AG10803 (cell line): ENCODE results near the gene CCDC142.

Source experiments
- DNase-seq: peaks from one replicate; pipeline ENCODE4 v3.0.0; 2010; ENCODE audit warnings: low read depth
- H3K4me3 ChIP-seq: 2 replicates; pipeline ENCODE4 v1.5.1; 2011; ENCODE audit warnings: mild to moderate bottlenecking, low read length, control low read depth
- TF ChIP-seq, protein P1 (sequence below): conservative IDR thresholded peaks from 2 replicates; pipeline ENCODE4 v1.5.1; 2011; ENCODE audit warnings: mild to moderate bottlenecking, low read length, control low read depth, inconsistent platforms

Gene CCDC142

GRCh38 chr2:74458132-74458937 is 24.5 kb downstream of the CCDC142 start, which contains the start of gene WBP1:
WBP1 (plus strand) TSS chr2:74458438; CDS start chr2:74458603, 165 bp downstream.
- TF ChIP-seq, protein P1, sequence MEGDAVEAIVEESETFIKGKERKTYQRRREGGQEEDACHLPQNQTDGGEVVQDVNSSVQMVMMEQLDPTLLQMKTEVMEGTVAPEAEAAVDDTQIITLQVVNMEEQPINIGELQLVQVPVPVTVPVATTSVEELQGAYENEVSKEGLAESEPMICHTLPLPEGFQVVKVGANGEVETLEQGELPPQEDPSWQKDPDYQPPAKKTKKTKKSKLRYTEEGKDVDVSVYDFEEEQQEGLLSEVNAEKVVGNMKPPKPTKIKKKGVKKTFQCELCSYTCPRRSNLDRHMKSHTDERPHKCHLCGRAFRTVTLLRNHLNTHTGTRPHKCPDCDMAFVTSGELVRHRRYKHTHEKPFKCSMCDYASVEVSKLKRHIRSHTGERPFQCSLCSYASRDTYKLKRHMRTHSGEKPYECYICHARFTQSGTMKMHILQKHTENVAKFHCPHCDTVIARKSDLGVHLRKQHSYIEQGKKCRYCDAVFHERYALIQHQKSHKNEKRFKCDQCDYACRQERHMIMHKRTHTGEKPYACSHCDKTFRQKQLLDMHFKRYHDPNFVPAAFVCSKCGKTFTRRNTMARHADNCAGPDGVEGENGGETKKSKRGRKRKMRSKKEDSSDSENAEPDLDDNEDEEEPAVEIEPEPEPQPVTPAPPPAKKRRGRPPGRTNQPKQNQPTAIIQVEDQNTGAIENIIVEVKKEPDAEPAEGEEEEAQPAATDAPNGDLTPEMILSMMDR = no peak
- H3K4me3 ChIP-seq = peak within 1 kb of the TSS; percentile 96
- peak; percentile 100 for DNase-seq

DNA sequence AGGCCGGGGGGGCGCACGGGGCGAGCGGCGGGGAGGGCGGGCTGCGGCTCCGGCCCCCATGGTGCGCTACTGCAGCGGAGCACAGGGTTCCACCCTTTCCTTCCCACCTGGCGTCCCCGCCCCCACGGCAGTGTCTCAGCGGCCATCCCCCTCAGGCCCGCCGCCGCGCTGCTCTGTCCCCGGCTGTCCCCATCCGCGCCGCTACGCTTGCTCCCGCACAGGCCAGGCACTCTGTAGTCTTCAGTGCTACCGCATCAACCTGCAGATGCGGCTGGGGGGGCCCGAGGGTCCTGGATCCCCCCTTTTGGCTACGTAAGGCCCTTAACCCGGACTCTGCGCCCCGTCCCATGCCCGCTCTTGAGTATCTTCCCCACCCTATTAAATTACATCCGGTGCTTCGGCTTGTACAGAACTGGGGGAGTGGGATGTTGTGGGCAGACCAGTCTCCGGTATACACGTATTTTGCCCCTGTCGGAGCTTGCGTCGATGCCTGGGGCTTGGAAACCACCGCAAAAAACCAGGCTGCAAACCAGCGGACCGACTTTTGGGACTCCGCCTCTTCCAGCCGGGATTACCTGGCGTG is 25.2 kb downstream of the CCDC142 start:
- no peak for DNase-seq
- TF ChIP-seq, protein P1 = no peak

GRCh38 chr2:74457129-74457548 is 25.7 kb downstream of the CCDC142 start:
- peak overlapping the region; percentile 79 for H3K4me3 ChIP-seq
- TF ChIP-seq, protein P1 = no peak
- DNase-seq = no peak

More for the DNA sequence above, 25.2 kb downstream of the CCDC142 start:
- peak overlapping the region; percentile 79 for H3K4me3 ChIP-seq

GRCh38 chr2:74454654-74455511 is 27.9 kb downstream of the CCDC142 start, which contains the start of gene INO80B:
INO80B (plus strand) TSS chr2:74455087; CDS start chr2:74455117, 30 bp downstream.
- TF ChIP-seq, protein P1 = no peak
- DNase-seq = peak; percentile 98
- H3K4me3 ChIP-seq = peak within 1 kb of the TSS; percentile 92

DNA sequence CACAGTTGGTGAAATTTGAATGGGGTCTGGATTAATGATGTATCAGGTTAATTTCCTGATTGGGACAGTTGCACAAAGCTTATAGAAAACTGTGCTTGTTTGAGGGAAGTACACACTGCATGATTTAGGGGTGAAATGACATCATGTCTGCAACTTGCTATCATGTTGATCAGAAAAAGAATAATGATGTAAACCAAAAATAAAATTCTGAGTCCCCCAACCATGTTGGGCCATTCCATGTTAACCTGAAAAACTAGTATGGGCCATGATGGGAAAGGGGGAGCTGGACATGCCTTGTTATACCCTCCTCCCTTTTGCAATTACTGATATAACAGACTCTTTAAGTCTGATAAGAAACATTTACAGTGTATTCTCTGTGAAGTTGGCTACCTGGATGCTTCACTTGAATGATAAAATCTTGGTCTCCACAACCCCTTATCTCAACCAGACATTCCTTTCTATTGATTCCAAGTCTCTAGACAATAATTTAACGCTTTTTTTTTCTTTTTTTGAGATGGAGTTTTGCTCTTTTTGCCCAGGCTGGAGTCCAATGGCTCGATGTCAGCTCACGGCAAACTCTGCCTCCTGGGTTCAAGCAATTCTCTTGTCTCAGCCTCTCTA is 32.1 kb downstream of the CCDC142 start:
- no peak for DNase-seq
- H3K4me3 ChIP-seq = no peak overlapping the region
- TF ChIP-seq, protein P1 = no peak

DNA sequence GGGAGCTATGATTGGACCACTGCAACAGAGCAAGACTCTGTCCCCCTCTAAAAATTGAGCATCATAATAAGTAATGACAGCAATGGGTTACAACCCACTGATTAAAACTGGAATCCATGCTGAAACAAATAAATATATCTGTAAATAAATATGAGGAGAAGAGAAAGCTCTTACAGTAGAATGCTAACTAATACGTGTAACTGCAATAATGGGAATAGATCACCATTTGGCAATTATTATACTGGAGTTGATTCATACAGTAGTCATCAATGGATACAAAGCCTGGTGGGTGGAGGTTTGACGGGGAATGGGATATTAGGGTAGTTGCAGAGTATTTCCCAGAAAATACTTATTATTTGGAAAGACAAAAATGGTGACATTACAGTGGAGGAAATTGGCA is 34.0 kb downstream of the CCDC142 start:
- H3K4me3 ChIP-seq = no peak overlapping the region
- DNase-seq = no peak
- TF ChIP-seq, protein P1 = no peak
